ENCODE results near the gene AATK. TPM values are rescaled to one million over a fixed set of nuclear protein-coding genes. Genes with fewer than 3 reads are reported as not detected.

AATK gene
- total RNA-seq, 1 experiment from 2014 or later, result 1.1 TPM

- Histone ChIP-seq H3K4me3 (ENCODE audit: low read length) (no peak overlapping the region), H3K9me2 (replicated peaks; ENCODE audit: low read length) (no peaks in the 10 kb centered on the region), H4K20me1 (ENCODE audit: low read length) (no peaks in the 10 kb centered on the region), H3K9ac (ENCODE audit: low read length) (no peak overlapping the region), H3F3A (ENCODE audit: low read length, unreplicated experiment) (no peaks in the 10 kb centered on the region), H3K4me2 (ENCODE audit: low read length) (no peak overlapping the region), H3K27me3 (ENCODE audit: low read length) (no peaks in the 10 kb centered on the region), H3K9me3 (ENCODE audit: low read length) (no peaks in the 10 kb centered on the region), H3K36me3 (ENCODE audit: low read depth, low read length) (no peaks in the 10 kb centered on the region), H2AFZ (ENCODE audit: low read length) (no peak overlapping the region), H3K79me2 (ENCODE audit: low read length) (no peaks in the 10 kb centered on the region), H3K4me1 (ENCODE audit: insufficient read depth, low read length) (no peaks in the 10 kb centered on the region), H3K27ac (ENCODE audit: low read length) (no peak overlapping the region)
- ChIA-PET POLR2A (ENCODE audit: unreplicated experiment) (no interaction called here), CTCF (no interaction called here)
- DNase-seq (no peak), ATAC-seq (no peak)
- no peak for TF ChIP-seq EZH2phosphoT487 (IDR thresholded peaks at IDR 0.05; ENCODE audit: borderline replicate concordance, low read length)
- no peak for TF ChIP-seq CTCF (conservative IDR thresholded peaks at IDR 0.05; ENCODE audit: low read depth, low read length)
- no peak for TF ChIP-seq EZH2 (IDR thresholded peaks at IDR 0.05; ENCODE audit: low read length, unreplicated experiment)
- intact Hi-C loops (cut with micrococcal nuclease), result no loop called here
- no TSS peak for BruUV-seq (replicated peaks)
These were observed 36.3 kb upstream of the AATK start for GRCh38 chr17:81202318-81202717.

GRCh38 chr17:81200695-81201580, 34.9 kb upstream of the AATK start:
- Histone ChIP-seq H3K36me3 (ENCODE audit: low read depth, low read length) (no peaks in the 10 kb centered on the region), H3K9ac (ENCODE audit: low read length) (no peak overlapping the region), H3K79me2 (ENCODE audit: low read length) (no peaks in the 10 kb centered on the region), H3K4me1 (ENCODE audit: insufficient read depth, low read length) (no peaks in the 10 kb centered on the region), H4K20me1 (ENCODE audit: low read length) (no peaks in the 10 kb centered on the region), H3K27me3 (ENCODE audit: low read length) (no peaks in the 10 kb centered on the region), H3K27ac (ENCODE audit: low read length) (no peak overlapping the region), H3F3A (ENCODE audit: low read length, unreplicated experiment) (no peaks in the 10 kb centered on the region), H3K4me3 (ENCODE audit: low read length) (no peak overlapping the region), H2AFZ (ENCODE audit: low read length) (no peak overlapping the region), H3K9me2 (replicated peaks; ENCODE audit: low read length) (no peaks in the 10 kb centered on the region), H3K9me3 (ENCODE audit: low read length) (no peaks in the 10 kb centered on the region), H3K4me2 (ENCODE audit: low read length) (no peak overlapping the region)
- intact Hi-C loops (cut with micrococcal nuclease), result loop anchor here (2.0 kb wide), 1 partner anchor 58 kb away; no protein-coding TSS in a partner anchor
- DNase-seq, result peak; percentile 79
- ChIA-PET CTCF (interaction anchor here (0.6 kb wide), 2 partner anchors 58 to 947 kb away, joined by 3 read pairs; no protein-coding TSS in a partner anchor), POLR2A (ENCODE audit: unreplicated experiment) (no interaction called here)
- BruUV-seq (replicated peaks), result no TSS peak
- TF ChIP-seq CTCF (conservative IDR thresholded peaks at IDR 0.05; ENCODE audit: low read depth, low read length) (peak; percentile 62), EZH2 (IDR thresholded peaks at IDR 0.05; ENCODE audit: low read length, unreplicated experiment) (no peak)
- peak; percentile 96 for ATAC-seq

GRCh38 chr17:81200201-81200600, 34.2 kb upstream of the AATK start:
- H3K4me1 ChIP-seq (ENCODE audit: insufficient read depth, low read length), result no peaks in the 10 kb centered on the region
- DNase-seq (no peak), ATAC-seq (no peak)
- H3K9me3 ChIP-seq (ENCODE audit: low read length), result no peaks in the 10 kb centered on the region
- POLR2A ChIA-PET (ENCODE audit: unreplicated experiment), result no interaction called here
- no peaks in the 10 kb centered on the region for H4K20me1 ChIP-seq (ENCODE audit: low read length)
- H3K79me2 ChIP-seq (ENCODE audit: low read length), result no peaks in the 10 kb centered on the region
- intact Hi-C loops (cut with micrococcal nuclease), result loop anchor here (2.0 kb wide), 1 partner anchor 57 kb away; no protein-coding TSS in a partner anchor
- H3F3A ChIP-seq (ENCODE audit: low read length, unreplicated experiment), result no peaks in the 10 kb centered on the region
- H3K4me3 ChIP-seq (ENCODE audit: low read length), result no peak overlapping the region
- no peaks in the 10 kb centered on the region for H3K27me3 ChIP-seq (ENCODE audit: low read length)
- no peak overlapping the region for H3K27ac ChIP-seq (ENCODE audit: low read length)
- H3K9ac ChIP-seq (ENCODE audit: low read length), result no peak overlapping the region
- H3K36me3 ChIP-seq (ENCODE audit: low read depth, low read length), result no peaks in the 10 kb centered on the region
- BruUV-seq (replicated peaks), result no TSS peak
- H3K9me2 ChIP-seq (replicated peaks; ENCODE audit: low read length), result no peaks in the 10 kb centered on the region
- CTCF ChIA-PET, result interaction anchor here (0.6 kb wide), 1 partner anchor 946 kb away, joined by 3 read pairs; no protein-coding TSS in a partner anchor
- TF ChIP-seq CTCF (conservative IDR thresholded peaks at IDR 0.05; ENCODE audit: low read depth, low read length) (no peak), EZH2 (IDR thresholded peaks at IDR 0.05; ENCODE audit: low read length, unreplicated experiment) (no peak), EZH2phosphoT487 (IDR thresholded peaks at IDR 0.05; ENCODE audit: borderline replicate concordance, low read length) (no peak)
- no peak overlapping the region for H2AFZ ChIP-seq (ENCODE audit: low read length)
- no peak overlapping the region for H3K4me2 ChIP-seq (ENCODE audit: low read length)
